ENCODE measurements around the gene APOBEC3A.
"Not testable (repeated sequence)": the region's sequence is repeated elsewhere in the genome, so short reads cannot be mapped to it uniquely, and the experiment has no call there.

Gene APOBEC3A

GRCh38 chr22:38963291-38963738 lies 5.9 kb downstream of the APOBEC3A start:
- DNase-seq, result not testable (repeated sequence)

GRCh38 chr22:38963872-38964271 lies 6.5 kb downstream of the APOBEC3A start:
- DNase-seq, result no peak

DNA sequence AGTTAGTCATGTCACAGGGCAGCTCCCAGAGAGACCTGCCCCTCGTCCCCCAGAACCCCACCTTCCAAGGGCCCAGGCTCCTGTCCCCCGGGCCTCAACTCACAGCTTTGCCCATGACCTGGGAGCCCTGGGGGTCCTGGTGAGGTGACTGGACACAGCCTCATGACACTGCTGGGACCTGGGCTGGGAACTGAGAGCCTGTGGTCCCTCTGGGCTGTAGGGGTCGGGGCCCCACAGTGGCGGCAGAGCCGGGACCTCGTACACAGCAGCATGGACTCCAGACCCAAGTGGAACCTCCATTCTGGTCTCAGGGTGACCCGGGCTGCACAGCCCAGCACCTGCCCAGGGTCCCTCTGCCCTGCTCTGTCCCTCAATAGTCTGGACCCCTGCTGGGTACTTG lies 6.9 kb downstream of the APOBEC3A start:
- no peak for DNase-seq

DNA sequence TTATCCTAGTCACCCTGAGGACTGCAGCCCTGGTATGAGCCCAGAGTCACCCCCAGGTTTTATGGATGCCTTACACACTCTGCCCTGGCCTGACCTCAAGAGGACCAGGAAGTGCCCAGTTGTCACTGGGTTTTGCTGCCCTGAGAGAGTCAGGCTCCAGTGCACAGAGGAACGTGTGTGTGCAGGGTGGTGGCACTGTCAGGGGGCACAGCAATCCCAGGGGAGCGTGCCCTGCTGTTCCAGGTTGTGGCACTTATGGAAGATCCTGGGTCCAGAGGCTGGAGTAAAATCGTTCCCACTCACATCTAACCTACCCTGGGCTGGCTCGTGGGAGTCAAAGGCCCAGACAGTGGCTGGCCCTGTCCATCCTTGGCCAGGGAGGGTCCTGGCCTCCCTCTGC lies 7.6 kb downstream of the APOBEC3A start:
- DNase-seq, result no peak

GRCh38 chr22:38965614-38966379 lies 8.4 kb downstream of the APOBEC3A start:
- no peak for DNase-seq

- DNase-seq, result no peak
These were observed 8.9 kb downstream of the APOBEC3A start for GRCh38 chr22:38966380-38966702.

DNA sequence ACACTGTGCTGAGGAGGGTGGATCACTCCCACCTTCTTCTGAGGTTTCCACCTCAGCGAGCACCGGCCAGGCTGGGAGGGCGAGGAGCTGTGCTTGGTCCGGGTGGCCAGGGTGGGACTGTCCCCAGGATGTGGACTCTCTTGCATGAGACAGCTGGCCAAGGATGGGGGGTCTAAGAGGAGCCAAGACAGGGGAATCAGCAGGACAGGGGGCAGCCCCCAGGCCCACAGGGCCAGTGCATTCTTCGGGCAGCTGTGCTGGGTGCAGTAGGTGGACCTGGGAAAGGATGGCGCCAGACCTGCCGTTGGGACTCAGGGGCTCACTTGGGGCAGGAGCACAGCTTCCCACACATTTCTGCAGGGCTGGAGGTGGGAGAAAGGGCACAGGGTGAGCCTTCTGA lies 9.5 kb downstream of the APOBEC3A start:
- DNase-seq, result no peak

DNA sequence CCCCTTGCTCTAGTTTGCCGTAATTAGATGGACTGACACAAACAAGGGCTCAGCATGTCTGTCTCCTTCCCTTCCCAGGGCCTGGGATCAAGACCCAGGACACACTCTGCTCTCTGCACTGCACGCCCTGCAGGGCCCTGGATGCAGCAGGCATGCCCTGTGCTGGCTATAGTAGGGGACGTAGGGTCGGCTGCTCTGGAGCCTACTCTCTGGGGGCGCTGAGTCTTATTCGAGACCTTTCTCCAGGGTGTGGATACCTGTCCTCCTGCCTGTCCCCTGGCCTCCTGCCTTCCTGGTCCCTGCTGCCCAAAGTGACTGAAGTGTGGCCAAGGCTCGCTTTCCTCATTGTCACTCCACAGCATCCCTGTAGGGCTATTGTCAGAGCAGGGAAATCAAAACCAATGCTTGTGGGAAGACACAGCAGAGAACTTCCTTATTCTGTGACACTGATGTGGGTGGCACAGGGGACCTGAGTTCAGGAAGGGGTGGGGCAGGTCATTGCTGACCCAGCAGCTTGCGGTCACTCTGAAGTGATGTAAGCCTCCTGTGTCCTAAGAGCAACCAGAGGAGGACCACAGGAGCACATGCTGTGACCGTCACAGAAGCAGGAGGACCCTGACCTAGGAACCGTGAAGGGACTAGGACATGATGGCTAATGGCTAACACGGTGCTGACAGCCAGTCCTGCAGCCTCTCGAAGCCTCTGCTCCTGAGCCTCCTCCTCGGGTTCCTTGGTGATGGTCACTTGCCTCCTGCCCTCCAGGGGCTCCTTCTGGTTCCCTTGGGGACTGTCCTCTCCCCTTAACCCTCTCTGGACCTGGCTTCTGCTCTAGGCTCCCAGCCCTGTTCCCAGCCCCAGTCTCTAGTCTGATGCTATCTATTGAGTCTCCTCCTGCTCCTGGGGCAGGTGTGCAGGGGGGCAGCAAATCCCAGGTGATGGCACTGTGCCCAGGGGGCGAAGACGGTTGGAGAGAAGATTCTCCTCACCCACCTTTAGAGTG lies 10.3 kb downstream of the APOBEC3A start:
- DNase-seq, result no peak

DNA sequence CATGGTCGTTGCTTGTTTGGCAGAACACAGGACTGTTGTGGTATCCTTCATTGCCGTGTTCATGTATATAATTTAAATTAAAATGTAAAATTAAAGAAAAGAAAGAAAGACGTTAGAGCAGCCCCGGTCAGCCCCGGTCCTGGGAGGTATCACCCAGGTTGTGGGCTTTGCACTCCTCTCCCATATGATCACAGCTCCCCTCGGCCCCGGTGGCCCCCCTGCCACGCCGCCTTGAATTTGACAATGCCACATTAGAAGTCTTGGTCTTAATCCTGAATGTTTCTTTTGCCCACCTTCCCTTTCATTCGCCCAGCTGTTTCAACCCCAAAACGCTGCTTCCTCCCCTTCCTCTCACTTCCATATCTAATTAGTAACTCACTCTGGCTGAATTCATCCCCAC lies 11.4 kb downstream of the APOBEC3A start:
- no peak for DNase-seq

DNA sequence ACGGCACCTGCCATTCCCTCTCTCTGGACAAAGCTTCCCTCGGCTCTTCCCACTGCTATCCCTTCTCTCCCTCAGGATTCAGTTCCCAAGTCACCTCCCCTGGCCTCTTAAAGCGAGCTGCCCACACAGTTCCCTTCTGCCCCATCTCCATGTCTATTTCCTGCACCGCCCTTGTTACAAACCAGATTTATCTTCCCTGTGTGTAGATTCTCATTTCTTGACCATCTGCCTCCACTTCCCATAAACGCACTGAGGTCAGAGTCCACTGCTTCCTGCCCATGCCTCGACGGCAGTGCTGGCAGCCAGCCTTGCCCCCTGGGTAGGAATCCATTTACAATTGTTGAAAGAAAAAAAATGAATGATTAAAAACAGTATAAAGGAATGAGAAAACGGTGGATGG lies 13.1 kb downstream of the APOBEC3A start:
- DNase-seq, result no peak

DNA sequence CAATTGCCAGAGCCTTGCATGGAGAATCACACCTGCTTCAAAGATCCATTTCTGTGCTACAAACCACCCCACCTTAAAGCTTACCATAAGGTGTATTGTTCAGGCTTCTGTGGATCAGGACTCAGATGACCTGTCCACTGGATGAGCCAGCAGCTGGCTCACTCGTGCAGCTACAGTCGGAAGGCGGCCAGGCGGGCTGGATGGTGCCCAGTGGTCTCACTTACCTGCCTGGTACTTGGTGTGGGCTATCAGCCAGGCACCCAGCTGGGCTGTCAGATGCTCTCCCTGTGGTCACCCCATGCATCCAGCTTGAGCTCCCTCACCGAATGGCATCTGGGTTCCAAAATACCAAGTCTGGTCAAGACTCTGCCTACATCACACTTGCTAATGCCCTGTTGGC lies 13.8 kb downstream of the APOBEC3A start:
- DNase-seq, result no peak

GRCh38 chr22:38971791-38972190 lies 14.4 kb downstream of the APOBEC3A start:
- no peak for DNase-seq

DNA sequence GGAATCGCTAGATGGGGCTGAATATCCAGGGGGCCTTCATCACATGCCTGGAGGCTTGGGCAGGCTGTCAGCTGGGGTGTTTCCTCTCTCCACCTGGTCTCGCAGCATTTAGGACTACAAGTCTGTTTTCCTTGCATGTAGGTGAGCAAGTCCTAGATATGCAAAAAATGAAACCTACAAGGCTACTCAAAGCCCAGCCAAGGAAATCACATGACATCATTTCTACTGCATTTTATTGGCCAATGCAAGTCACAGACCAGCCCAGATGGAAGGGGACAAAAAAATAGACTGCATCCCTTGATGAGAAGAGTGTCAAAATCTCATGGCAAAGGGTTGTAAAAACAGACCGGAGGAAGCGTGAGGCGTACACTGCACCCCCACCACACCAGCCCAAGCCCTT lies 15.1 kb downstream of the APOBEC3A start:
- no peak for DNase-seq

DNA sequence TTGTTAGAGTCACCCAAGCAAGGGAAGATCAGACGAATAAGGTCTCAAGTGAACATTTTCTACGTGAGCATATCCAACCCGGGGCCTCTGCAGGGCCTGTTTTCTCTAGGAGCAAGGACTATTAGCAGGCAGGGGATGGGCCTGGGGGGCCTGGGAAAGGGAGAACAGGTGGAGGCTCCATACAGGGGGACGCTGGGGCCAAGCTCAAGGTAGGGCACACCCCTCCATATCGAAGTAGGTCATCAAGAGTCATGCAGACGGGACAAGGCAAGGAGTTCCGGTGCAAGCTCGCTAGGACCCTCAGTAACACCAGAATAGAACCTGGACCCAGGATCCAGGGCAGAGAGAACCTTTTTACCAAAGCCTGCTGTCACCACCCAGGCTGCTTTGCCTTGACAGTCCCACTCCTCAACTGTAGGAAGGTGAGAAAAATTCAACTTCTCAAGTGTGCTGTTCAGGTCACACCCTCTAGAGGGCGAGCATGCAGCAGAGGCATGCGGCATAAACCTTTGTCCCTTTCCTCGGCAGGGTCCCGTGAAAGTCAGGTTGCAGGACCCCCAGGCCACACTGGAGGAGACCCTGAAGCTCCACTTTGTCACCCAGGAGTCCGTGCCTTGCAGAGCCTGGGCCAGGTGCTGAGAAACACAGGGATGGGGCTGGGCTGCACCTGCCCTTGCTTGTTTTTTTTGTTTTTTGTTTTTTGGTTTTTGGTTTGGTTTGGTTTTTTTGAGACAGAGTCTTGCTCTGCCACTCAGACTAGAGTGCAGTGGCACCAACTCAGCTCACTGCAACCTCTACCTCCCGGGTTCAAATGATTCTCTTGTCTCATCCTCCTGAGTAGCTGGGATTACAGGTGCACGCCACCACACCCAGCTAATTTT lies 16.1 kb downstream of the APOBEC3A start:
- DNase-seq, result peak; percentile 21

- no peak for DNase-seq
These were observed 16.9 kb downstream of the APOBEC3A start for GRCh38 chr22:38974170-38974825.

- no peak for DNase-seq
These were observed 17.4 kb downstream of the APOBEC3A start for GRCh38 chr22:38974826-38975175.

GRCh38 chr22:38977289-38977688 lies 19.9 kb downstream of the APOBEC3A start:
- not testable (repeated sequence) for DNase-seq

- DNase-seq, result not testable (repeated sequence)
These were observed 23.2 kb downstream of the APOBEC3A start for GRCh38 chr22:38980587-38980986.

DNA sequence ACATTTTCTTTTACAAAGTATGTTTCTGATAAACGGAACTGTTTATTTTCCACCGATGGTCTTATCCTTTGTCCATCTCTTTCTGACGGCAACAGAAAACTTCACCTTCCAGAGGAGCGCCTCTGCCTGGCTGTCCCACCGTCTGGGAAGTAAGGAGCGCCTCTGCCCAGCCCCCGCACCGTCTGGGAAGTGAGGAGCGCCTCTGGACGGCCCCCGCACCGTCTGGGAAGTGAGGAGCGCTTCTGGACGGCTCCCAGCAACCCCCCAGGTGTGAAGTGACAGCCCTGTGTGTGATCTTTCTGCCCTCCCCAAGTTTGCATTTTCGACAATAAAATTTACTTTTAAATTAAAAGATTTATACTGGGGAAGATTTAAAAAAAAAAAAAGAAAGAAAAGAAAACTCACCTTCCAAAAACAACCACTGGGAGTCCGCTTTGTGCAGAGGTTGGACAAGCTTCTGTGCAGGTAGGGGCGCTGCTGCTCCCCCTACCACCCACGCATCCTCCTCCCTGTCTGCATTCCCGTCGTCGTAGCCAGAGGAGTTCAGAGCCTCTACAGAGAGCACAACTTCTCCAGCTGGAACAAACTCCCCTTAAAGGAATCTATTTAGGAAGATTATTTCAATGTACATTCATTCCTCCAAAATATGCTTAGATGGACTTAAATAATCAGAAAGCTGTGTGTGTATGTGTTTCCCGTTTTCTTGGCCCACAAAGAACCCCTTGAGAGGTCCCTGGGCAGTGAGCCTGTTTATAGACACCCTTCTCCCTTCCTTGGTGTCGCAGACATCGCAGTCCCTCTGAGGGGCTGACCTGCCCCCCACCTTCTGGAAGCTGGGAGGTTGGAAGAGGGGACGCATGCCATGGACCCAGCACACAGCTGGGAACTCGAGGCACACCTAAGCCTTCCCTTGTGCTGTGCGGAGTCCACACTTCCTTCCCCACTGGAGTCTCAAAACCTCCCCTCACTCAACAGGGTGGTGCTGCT lies 23.9 kb downstream of the APOBEC3A start:
- DNase-seq, result peak; percentile 20

- peak; percentile 95 for DNase-seq
These were observed 24.9 kb downstream of the APOBEC3A start, which contains the start of gene APOBEC3B for GRCh38 chr22:38981992-38982927. TSS of gene APOBEC3B (plus strand) at chr22:38982347. CDS start at chr22:38982454, 107 bp downstream.

Measured in fibroblast of upper back skin (primary cell).